CD4-positive, alpha-beta memory T cell (primary cell): ENCODE measurements around the gene LRRC45. TPM values are rescaled to one million over a fixed set of nuclear protein-coding genes. Genes with fewer than 3 reads are reported as not detected.

Experiments used
- CTCF ChIA-PET: fragments of 350-600 bp; sonication (Branson Sonifier 250); formaldehyde crosslinking; loops from one replicate; lab custom pipeline; 2021; ENCODE audit warnings: inconsistent platforms; ENCODE audit not compliant: partially characterized antibody; lab: Charles Lee
- POLR2A ChIA-PET: fragments of 350-600 bp; sonication (Branson Sonifier 250); formaldehyde crosslinking; loops from one replicate; lab custom pipeline; 2021; ENCODE audit not compliant: partially characterized antibody; lab: Charles Lee
- DNase-seq, 5 donors: peaks; one replicate each; pipeline versions ENCODE4 v3.0.0 to v3.0.0-alpha.2; 2020 to 2022; ENCODE audit warnings: mixed read lengths in 1 of 5
- H3K27ac ChIP-seq: one replicate; pipeline ENCODE4 v1.7.0; 2013; ENCODE audit warnings: low read depth, low read length
- H3K27me3 ChIP-seq: 2 replicates; pipeline ENCODE4 v1.7.0; 2013; ENCODE audit warnings: mild to moderate bottlenecking, low read length, moderate library complexity; ENCODE audit not compliant: insufficient read depth
- H3K36me3 ChIP-seq: 2 replicates; pipeline ENCODE4 v1.7.0; 2013; ENCODE audit warnings: mild to moderate bottlenecking, low read length, moderate library complexity; ENCODE audit not compliant: insufficient read depth
- H3K4me1 ChIP-seq: 2 replicates; pipeline ENCODE4 v1.7.0; 2013; ENCODE audit warnings: mild to moderate bottlenecking, low read length, moderate library complexity; ENCODE audit not compliant: insufficient read depth
- H3K4me3 ChIP-seq, 2 donors: one replicate each; pipeline ENCODE4 v1.7.0; 2013; ENCODE audit warnings: low read length in 2 of 2, mild to moderate bottlenecking in 1 of 2
- H3K9me3 ChIP-seq, 2 donors: one replicate each; pipeline ENCODE4 v1.7.0; 2013; ENCODE audit warnings: low read length in 2 of 2, control low read depth in 1 of 2; ENCODE audit not compliant: control insufficient read depth in 1 of 2
- H3K27ac Mint-ChIP-seq, 7 donors: one replicate each; pipeline ENCODE4 v1.8.0; 2020 to 2021; ENCODE audit warnings: mixed read lengths in 7 of 7, mild to moderate bottlenecking in 6 of 7, inconsistent platforms in 3 of 7, moderate library complexity in 3 of 7
- H3K27me3 Mint-ChIP-seq, 2 donors: one replicate each; pipeline ENCODE4 v1.8.0; 2020 to 2021; ENCODE audit warnings: mixed read lengths in 2 of 2
- H3K36me3 Mint-ChIP-seq, 2 donors: one replicate each; pipeline ENCODE4 v1.8.0; 2020 to 2021; ENCODE audit warnings: mixed read lengths in 2 of 2, inconsistent platforms in 1 of 2, mild to moderate bottlenecking in 1 of 2
- H3K4me1 Mint-ChIP-seq, 4 donors: one replicate each; pipeline ENCODE4 v1.8.0; 2020 to 2021; ENCODE audit warnings: mixed read lengths in 4 of 4, mild to moderate bottlenecking in 1 of 4
- H3K4me3 Mint-ChIP-seq, 8 donors: one replicate each; pipeline ENCODE4 v1.8.0; 2020 to 2021; ENCODE audit warnings: mixed read lengths in 8 of 8, mild to moderate bottlenecking in 7 of 8, moderate library complexity in 6 of 8, inconsistent platforms in 3 of 8
- H3K9me3 Mint-ChIP-seq, 8 donors: one replicate each; pipeline ENCODE4 v1.8.0; 2020 to 2021; ENCODE audit warnings: mixed read lengths in 8 of 8, mild to moderate bottlenecking in 5 of 8, inconsistent platforms in 3 of 8, moderate library complexity in 1 of 8
- intact Hi-C: fragments of 100-400 bp; cut with micrococcal nuclease; formaldehyde crosslinking; loops from one replicate; pipeline ENCODE4 v1.15.1; 2023
- polyA plus RNA-seq, 2 donors: library from polyadenylated mRNA; unstranded; fragments of 300-500 nt; fragmentation: Illumina TruSeq; gene quantifications; one replicate each; pipeline ENCODE4 v1.2.3, GENCODE V29; 2021
- total RNA-seq, 2 experiments: library from RNA; stranded (reverse); gene quantifications; one replicate each; pipeline ENCODE4 v1.2.3, GENCODE V29; 2021

LRRC45 gene
- total and polyA plus RNA-seq, 4 experiments from 2014 or later = 5.7 to 18.7 (median 13.1) TPM

DNA sequence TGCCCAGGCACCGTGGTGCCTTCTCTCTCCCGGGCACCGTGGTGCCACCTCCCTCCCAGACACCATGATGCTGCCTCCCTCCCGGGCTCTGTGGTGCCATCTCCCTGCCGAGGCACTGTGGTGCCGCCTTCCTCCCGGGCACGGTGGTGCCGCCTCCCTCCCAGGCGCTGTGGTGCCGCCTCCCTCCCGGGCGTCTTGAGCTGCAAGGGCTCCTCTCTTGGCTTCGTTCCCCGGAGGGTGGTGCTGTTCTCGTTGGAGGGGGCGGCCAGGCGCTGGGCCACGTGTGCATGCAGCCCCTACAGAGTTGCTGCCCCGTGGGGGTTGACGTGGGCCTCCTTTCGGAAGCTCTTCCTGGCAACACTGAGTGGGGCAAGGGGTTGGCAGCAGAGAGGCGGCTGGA is 8.7 kb upstream of the LRRC45 start:
- no peak for DNase-seq
- POLR2A ChIA-PET = interaction anchor here (1.1 kb wide), 1 partner anchor 47 kb away, joined by 3 read pairs; no protein-coding TSS in a partner anchor

GRCh38 chr17:82014971-82015310 is 8.2 kb upstream of the LRRC45 start:
- no peak for DNase-seq
- no peak overlapping the region for H3K27ac Mint-ChIP-seq
- H3K4me1 Mint-ChIP-seq = peaks cover 0 to 5% (median 0%) of the 10 kb centered on the region in 4 donors
- H3K36me3 Mint-ChIP-seq = peaks cover 0 to 3% of the 10 kb centered on the region in 2 donors
- Histone ChIP-seq H3K27ac (no peak overlapping the region), H3K27me3 (no peaks in the 10 kb centered on the region), H3K4me1 (no peaks in the 10 kb centered on the region), H3K9me3 (no peaks in the 10 kb centered on the region), H3K36me3 (no peaks in the 10 kb centered on the region), H3K4me3 (no peak overlapping the region)
- ChIA-PET CTCF (interaction anchor here (1.6 kb wide), 1 partner anchor 56 kb away, joined by 6 read pairs; no protein-coding TSS in a partner anchor), POLR2A (interaction anchor here (1.1 kb wide), 1 partner anchor 48 kb away, joined by 3 read pairs; no protein-coding TSS in a partner anchor)
- H3K27me3 Mint-ChIP-seq = no peaks in the 10 kb centered on the region
- H3K4me3 Mint-ChIP-seq = no peak overlapping the region
- no peaks in the 10 kb centered on the region for H3K9me3 Mint-ChIP-seq
- intact Hi-C loops = no loop called here

More for the DNA sequence above, 8.7 kb upstream of the LRRC45 start:
- peaks cover 0 to 5% (median 0%) of the 10 kb centered on the region in 4 donors for H3K4me1 Mint-ChIP-seq
- Histone ChIP-seq H3K9me3 (no peaks in the 10 kb centered on the region), H3K4me3 (no peak overlapping the region), H3K27ac (no peak overlapping the region), H3K36me3 (no peaks in the 10 kb centered on the region), H3K27me3 (no peaks in the 10 kb centered on the region), H3K4me1 (no peaks in the 10 kb centered on the region)
- CTCF ChIA-PET = no interaction called here
- peaks cover 0 to 3% of the 10 kb centered on the region in 2 donors for H3K36me3 Mint-ChIP-seq
- no peak overlapping the region for H3K27ac Mint-ChIP-seq
- intact Hi-C loops = no loop called here
- no peak overlapping the region for H3K4me3 Mint-ChIP-seq
- no peaks in the 10 kb centered on the region for H3K9me3 Mint-ChIP-seq
- H3K27me3 Mint-ChIP-seq = no peaks in the 10 kb centered on the region

- H3K9me3 ChIP-seq = no peaks in the 10 kb centered on the region
- no peaks in the 10 kb centered on the region for H3K36me3 ChIP-seq
- no peak overlapping the region for H3K27ac ChIP-seq
- no peak for DNase-seq
- POLR2A ChIA-PET = interaction anchor here (1.1 kb wide), 1 partner anchor 48 kb away, joined by 3 read pairs; no protein-coding TSS in a partner anchor
- Mint-ChIP-seq H3K36me3 (peaks cover 0 to 3% of the 10 kb centered on the region in 2 donors), H3K4me1 (peaks cover 0 to 5% (median under 1%) of the 10 kb centered on the region in 4 donors), H3K27me3 (no peaks in the 10 kb centered on the region), H3K27ac (no peak overlapping the region), H3K9me3 (no peaks in the 10 kb centered on the region), H3K4me3 (no peak overlapping the region)
- no peaks in the 10 kb centered on the region for H3K27me3 ChIP-seq
- H3K4me3 ChIP-seq = no peak overlapping the region
- no peaks in the 10 kb centered on the region for H3K4me1 ChIP-seq
- CTCF ChIA-PET = interaction anchor here (1.6 kb wide), 2 partner anchors 22 to 56 kb away, joined by 3 to 6 read pairs; partner anchors contain the start of gene DCXR
- intact Hi-C loops = no loop called here
Measured at GRCh38 chr17:82015311-82015971, 7.7 kb upstream of the LRRC45 start.

GRCh38 chr17:82016061-82016874 is 6.8 kb upstream of the LRRC45 start:
- CTCF ChIA-PET = interaction anchor here (1.6 kb wide), 2 partner anchors 21 to 57 kb away, joined by 3 to 6 read pairs; partner anchors contain the start of gene DCXR
- no peak overlapping the region for H3K4me3 Mint-ChIP-seq
- no peak for DNase-seq

GRCh38 chr17:82016875-82017459 is 6.1 kb upstream of the LRRC45 start:
- peaks cover 0 to 3% of the 10 kb centered on the region in 2 donors for H3K36me3 Mint-ChIP-seq
- Histone ChIP-seq H3K27me3 (no peaks in the 10 kb centered on the region), H3K4me1 (peaks cover 15% of the 10 kb centered on the region), H3K4me3 (no peak overlapping the region), H3K9me3 (no peaks in the 10 kb centered on the region), H3K36me3 (no peaks in the 10 kb centered on the region), H3K27ac (no peak overlapping the region)
- intact Hi-C loops = no loop called here
- H3K27ac Mint-ChIP-seq = no peak overlapping the region
- no peak overlapping the region for H3K4me3 Mint-ChIP-seq
- H3K4me1 Mint-ChIP-seq = peaks cover 3 to 16% (median 11%) of the 10 kb centered on the region in 4 donors
- ChIA-PET CTCF (interaction anchor here (1.4 to 7.5 kb wide), 3 partner anchors 14 to 57 kb away, joined by 3 to 81 read pairs (median 3); partner anchors contain the start of genes DCXR and NOTUM), POLR2A (interaction anchor here (0.6 to 1.2 kb wide), 2 partner anchors 20 to 57 kb away, joined by 3 to 4 read pairs; no protein-coding TSS in a partner anchor)
- no peaks in the 10 kb centered on the region for H3K27me3 Mint-ChIP-seq
- DNase-seq = no peak
- H3K9me3 Mint-ChIP-seq = no peaks in the 10 kb centered on the region

More at GRCh38 chr17:82016061-82016874, 6.8 kb upstream of the LRRC45 start:
- intact Hi-C loops = no loop called here
- no peaks in the 10 kb centered on the region for H3K9me3 ChIP-seq
- no peak overlapping the region for H3K4me3 ChIP-seq
- POLR2A ChIA-PET = no interaction called here
- Mint-ChIP-seq H3K9me3 (no peaks in the 10 kb centered on the region), H3K36me3 (peaks cover 0 to 3% of the 10 kb centered on the region in 2 donors), H3K27ac (no peak overlapping the region), H3K27me3 (no peaks in the 10 kb centered on the region), H3K4me1 (peaks cover 0 to 9% (median 5%) of the 10 kb centered on the region in 4 donors)
- no peak overlapping the region for H3K27ac ChIP-seq
- H3K4me1 ChIP-seq = peaks cover 8% of the 10 kb centered on the region
- H3K36me3 ChIP-seq = no peaks in the 10 kb centered on the region
- H3K27me3 ChIP-seq = no peaks in the 10 kb centered on the region

DNA sequence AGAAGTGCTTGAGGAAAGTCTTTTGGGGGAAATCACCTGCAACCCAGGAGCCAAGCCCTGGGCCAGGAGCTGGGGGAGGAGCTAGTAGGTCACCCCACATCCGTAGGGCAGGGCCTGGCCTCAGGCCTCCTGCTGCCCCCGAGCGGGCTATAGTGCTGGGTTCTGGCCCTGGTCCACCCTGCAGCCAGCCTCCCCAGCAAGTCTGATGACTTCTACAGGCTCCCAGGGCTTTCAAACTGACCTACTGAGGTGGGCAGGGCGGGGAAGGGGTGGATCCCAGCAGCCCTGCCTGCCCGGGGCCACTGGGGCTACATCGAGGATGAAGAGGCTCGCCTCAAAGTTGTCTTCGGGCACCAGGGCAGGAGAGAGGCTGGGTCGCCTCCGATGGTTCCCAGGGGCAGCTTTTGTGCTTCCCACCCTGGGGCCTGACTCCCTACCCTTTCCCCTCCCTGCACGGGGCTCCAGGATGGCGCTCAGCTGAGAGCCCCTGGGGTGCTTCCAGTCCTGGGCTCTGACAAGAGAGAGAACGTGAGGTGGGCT is 5.4 kb upstream of the LRRC45 start:
- ChIA-PET CTCF (interaction anchor here (1.4 to 7.5 kb wide), 2 partner anchors 14 to 58 kb away, joined by 3 to 81 read pairs; partner anchors contain the start of gene NOTUM), POLR2A (interaction anchor here (0.6 to 1.7 kb wide), 3 partner anchors 21 to 58 kb away, joined by 3 to 4 read pairs (median 4); partner anchors contain the start of gene ASPSCR1)
- H3K4me3 ChIP-seq = no peak overlapping the region
- no peak overlapping the region for H3K4me3 Mint-ChIP-seq
- no peaks in the 10 kb centered on the region for H3K9me3 ChIP-seq
- peaks cover 19% of the 10 kb centered on the region for H3K4me1 ChIP-seq
- H3K27ac Mint-ChIP-seq = no peak overlapping the region
- peaks cover 3 to 19% (median 13%) of the 10 kb centered on the region in 4 donors for H3K4me1 Mint-ChIP-seq
- no peaks in the 10 kb centered on the region for H3K27me3 Mint-ChIP-seq
- no peaks in the 10 kb centered on the region for H3K27me3 ChIP-seq
- DNase-seq = no peak
- peaks cover 0 to 3% of the 10 kb centered on the region in 2 donors for H3K36me3 Mint-ChIP-seq
- H3K9me3 Mint-ChIP-seq = no peaks in the 10 kb centered on the region
- H3K36me3 ChIP-seq = no peaks in the 10 kb centered on the region
- H3K27ac ChIP-seq = no peak overlapping the region
- intact Hi-C loops = no loop called here
